GM12878 (cell line): ENCODE results near the gene HOXD9. TPM values are rescaled to one million over a fixed set of nuclear protein-coding genes. Genes with fewer than 3 reads are reported as not detected.

Source experiments
- ATAC-seq: fragments of 200-7000 bp; cut with Tn5 transposase; 3 replicates; pipeline ENCODE4 v1.9.1; 2020; ENCODE audit warnings: mild to moderate bottlenecking, moderate library complexity
- BruUV-seq: library from RNA; stranded (reverse); fragments of 400-500 nt; replicated peaks from 2 replicates; lab custom pipeline; 2021; lab: Mats Ljungman, UMichigan
- CTCF ChIA-PET: fragments of 300-600 bp; sonication (Branson Sonifier 250); formaldehyde crosslinking; extraction: SDS; loops from one replicate; lab custom pipeline; 2021; ENCODE audit warnings: inconsistent platforms; lab: Yijun Ruan, JAX
- POLR2A ChIA-PET: fragments of 350-600 bp; formaldehyde crosslinking; extraction: SDS; loops from one replicate; lab custom pipeline; 2021; ENCODE audit warnings: inconsistent platforms; lab: Charles Lee
- RAD21 ChIA-PET: fragments of 300-600 bp; sonication (Branson Sonifier 250); formaldehyde crosslinking; loops from one replicate; lab custom pipeline; 2023; ENCODE audit warnings: antibody characterized with exemption; ENCODE audit not compliant: unreplicated experiment; lab: Charles Lee
- SMC1A ChIA-PET: fragments of 300-600 bp; sonication (Branson Sonifier 250); formaldehyde crosslinking; loops from one replicate; lab custom pipeline; 2023; ENCODE audit not compliant: unreplicated experiment, uncharacterized antibody; lab: Charles Lee
- DNase-seq: peaks from one replicate; pipeline ENCODE4 v3.0.0-alpha.2; 2011; ENCODE audit warnings: low read depth, low spot score
- FAIRE-seq: peaks from 3 replicates; lab custom pipeline; 2011; peaks lifted over from hg19 to GRCh38; lab: Jason Lieb, UNC
- H2AFZ ChIP-seq: 2 replicates; pipeline ENCODE4 v1.6.0; 2011; ENCODE audit warnings: low read depth, low read length, control low read depth; ENCODE audit not compliant: control insufficient read depth
- H3K27ac ChIP-seq: 2 replicates; pipeline ENCODE4 v1.5.1; 2011; ENCODE audit warnings: control low read depth; ENCODE audit not compliant: control insufficient read depth, insufficient read depth
- H3K27me3 ChIP-seq, 2 experiments: replicated peaks in 1 of 2; 2 replicates each; pipeline versions ENCODE4 v1.6.0 to v1.6.1; 2011; ENCODE audit warnings: low read length in 1 of 2; ENCODE audit not compliant: control insufficient read depth in 2 of 2, insufficient read depth in 2 of 2
- H3K36me3 ChIP-seq, 2 experiments: 2 replicates each; pipeline ENCODE4 v1.5.1; 2011; ENCODE audit warnings: low read length in 1 of 2; ENCODE audit not compliant: control insufficient read depth in 2 of 2, insufficient read depth in 2 of 2
- H3K4me1 ChIP-seq: 2 replicates; pipeline ENCODE4 v1.6.1; 2011; ENCODE audit warnings: mild to moderate bottlenecking, low read length, moderate library complexity, mixed read lengths; ENCODE audit not compliant: control insufficient read depth, insufficient read depth
- H3K4me2 ChIP-seq: 2 replicates; pipeline ENCODE4 v1.6.0; 2011; ENCODE audit warnings: control low read depth; ENCODE audit not compliant: control insufficient read depth, insufficient read depth
- H3K4me3 ChIP-seq: fragments of 200-600 bp; sonication (generic); 2 replicates; pipeline ENCODE4 v1.5.1; 2016
- H3K79me2 ChIP-seq: 2 replicates; pipeline ENCODE4 v1.6.0; 2011; ENCODE audit warnings: low read length; ENCODE audit not compliant: control insufficient read depth, insufficient read depth
- H3K9ac ChIP-seq: 2 replicates; pipeline ENCODE4 v1.8.0; 2011; ENCODE audit warnings: low read length, control low read depth, mixed read lengths; ENCODE audit not compliant: control insufficient read depth, insufficient read depth
- H3K9me3 ChIP-seq: replicated peaks from 3 replicates; pipeline ENCODE4 v1.5.1; 2011; ENCODE audit warnings: mild to moderate bottlenecking, low read length; ENCODE audit not compliant: control insufficient read depth, insufficient read depth
- H4K20me1 ChIP-seq: 2 replicates; pipeline ENCODE4 v1.6.0; 2011; ENCODE audit not compliant: control insufficient read depth, insufficient read depth
- CBFB ChIP-seq: IDR thresholded peaks from 2 replicates; pipeline ENCODE4 v1.6.1; 2016; ENCODE audit warnings: antibody characterized with exemption, low read depth
- EZH2 ChIP-seq: IDR thresholded peaks from 2 replicates; pipeline ENCODE4 v1.6.1; 2012; ENCODE audit warnings: low read depth, mild to moderate bottlenecking, control low read depth, inconsistent platforms, low read length, borderline replicate concordance; ENCODE audit not compliant: control insufficient read depth
- IKZF1 ChIP-seq: fragments of 450-650 bp; conservative IDR thresholded peaks from 2 replicates; pipeline ENCODE4 v1.6.1; 2017; ENCODE audit warnings: antibody characterized with exemption, mild to moderate bottlenecking
- KLF5 ChIP-seq: fragments of 450-650 bp; IDR thresholded peaks from 2 replicates; pipeline ENCODE4 v1.6.1; 2014; ENCODE audit warnings: mild to moderate bottlenecking; ENCODE audit not compliant: partially characterized antibody
- SRF ChIP-seq, 2 experiments: IDR thresholded peaks; 2 replicates each; pipeline ENCODE4 v1.6.1; 2011; ENCODE audit warnings: low read depth in 2 of 2, low read length in 2 of 2, mild to moderate bottlenecking in 1 of 2, moderate library complexity in 1 of 2
- STAT3 ChIP-seq: IDR thresholded peaks from 2 replicates; pipeline ENCODE4 v1.6.1; 2011; ENCODE audit warnings: low read depth, low read length, improper control_type of control experiment
- TAF1 ChIP-seq: IDR thresholded peaks from 2 replicates; pipeline ENCODE4 v1.6.1; 2011; ENCODE audit warnings: mild to moderate bottlenecking, low read depth, low read length, borderline replicate concordance
- WGBS: methylation state at CpG from one replicate; pipeline ENCODE4 v1.1.6; 2016; ENCODE audit warnings: low lambda C conversion rate; ENCODE audit not compliant: insufficient replicate concordance, insufficient coverage; ENCODE audit errors: missing lambda C conversion rate; 5-methylcytosine and 5-hydroxymethylcytosine counted together
- in situ Hi-C: fragments of 300-500 bp; cut with MboI; formaldehyde crosslinking; loops from 9 replicates; pipeline ENCODE4 v1.14.3; 2018; ENCODE audit warnings: mixed read lengths
- intact Hi-C: fragments of 100-400 bp; cut with micrococcal nuclease; formaldehyde crosslinking; loops from one replicate; pipeline ENCODE4 v1.14.2; 2022; ENCODE audit not compliant: unreplicated experiment
- polyA plus RNA-seq, 11 experiments: library from polyadenylated mRNA; depleted of rRNA in 4 of 11; unstranded in 6 of 11; stranded (reverse) in 5 of 11; fragments of >200 nt; fragmentation: Nextera tagmentation in 4 of 11; fragmentation: Illumina TruSeq in 1 of 11; extraction: Ambion mirVana in 4 of 11; extraction: Trizol in 1 of 11; gene quantifications; 1 replicate in 1 of 11; 2 replicates in 10 of 11; pipeline versions ENCODE4 v1.2.1 to v1.2.3, GENCODE V29; 2011 to 2016; ENCODE audit warnings: inconsistent platforms in 2 of 11, missing spikeins in 2 of 11, low read depth in 1 of 11
- total RNA-seq, 4 experiments: library from RNA; depleted of rRNA in 3 of 4; stranded (reverse); fragments of >200 nt in 3 of 4; fragmentation: Illumina TruSeq in 1 of 4; extraction: Trizol in 1 of 4; gene quantifications; 2 replicates each; pipeline versions ENCODE4 v1.2.1 to v1.2.3, GENCODE V29; 2013 to 2021
- TF ChIP-seq, protein P1 (sequence below): IDR thresholded peaks from 2 replicates; pipeline ENCODE4 v1.6.1; 2012; ENCODE audit warnings: low read depth, low read length, improper control_type of control experiment
- TF ChIP-seq, protein P2 (sequence below): fragments of 450-650 bp; formaldehyde crosslinking; IDR thresholded peaks from 2 replicates; pipeline ENCODE4 v1.5.0; 2022; ENCODE audit warnings: mild to moderate bottlenecking, missing genetic modification characterization
- TF ChIP-seq, protein P3 (sequence below): fragments of 450-650 bp; conservative IDR thresholded peaks from 2 replicates; pipeline ENCODE4 v1.6.1; 2017; ENCODE audit warnings: mild to moderate bottlenecking, moderate library complexity

The HOXD9 gene
- total and polyA plus RNA-seq, 10 of the 15 experiments (the other 5 are each of a cell fraction or from before 2014, with no cell fraction given), result not detected

DNA sequence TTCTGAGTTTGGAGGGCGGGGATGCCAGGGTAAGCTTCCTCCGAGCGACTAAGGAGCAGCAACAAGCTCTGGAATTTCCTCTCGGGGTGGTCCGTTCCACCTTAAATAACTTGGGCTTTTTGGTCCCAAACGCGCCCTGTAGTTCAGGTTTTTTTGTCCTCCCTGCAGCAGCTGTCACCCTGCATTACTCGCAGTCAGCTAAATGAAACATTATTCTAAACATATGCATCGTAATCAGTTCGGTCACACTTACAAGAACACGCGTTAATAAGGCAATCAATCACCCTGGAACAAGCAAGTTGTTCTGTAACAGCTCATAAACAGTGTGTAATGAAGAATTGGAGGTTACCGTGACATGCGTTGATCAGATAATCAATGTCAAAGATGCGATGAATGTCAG lies 47.0 kb upstream of the HOXD9 start:
- no peak for TF ChIP-seq CBFB
- TF ChIP-seq IKZF1, result no peak
- no peak for TF ChIP-seq EZH2
- TF ChIP-seq, protein P1, sequence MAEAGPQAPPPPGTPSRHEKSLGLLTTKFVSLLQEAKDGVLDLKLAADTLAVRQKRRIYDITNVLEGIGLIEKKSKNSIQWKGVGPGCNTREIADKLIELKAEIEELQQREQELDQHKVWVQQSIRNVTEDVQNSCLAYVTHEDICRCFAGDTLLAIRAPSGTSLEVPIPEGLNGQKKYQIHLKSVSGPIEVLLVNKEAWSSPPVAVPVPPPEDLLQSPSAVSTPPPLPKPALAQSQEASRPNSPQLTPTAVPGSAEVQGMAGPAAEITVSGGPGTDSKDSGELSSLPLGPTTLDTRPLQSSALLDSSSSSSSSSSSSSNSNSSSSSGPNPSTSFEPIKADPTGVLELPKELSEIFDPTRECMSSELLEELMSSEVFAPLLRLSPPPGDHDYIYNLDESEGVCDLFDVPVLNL, result no peak
- TF ChIP-seq STAT3, result no peak
- H3K79me2 ChIP-seq, result no peaks in the 10 kb centered on the region
- WGBS, result 32% methylated on average over 15 of the region's 15 CpGs
- no peaks in the 10 kb centered on the region for H3K36me3 ChIP-seq
- peaks cover 6 to 31% of the 10 kb centered on the region in 2 experiments for H3K27me3 ChIP-seq
- BruUV-seq, result no TSS peak
- no peak overlapping the region for H3K4me2 ChIP-seq
- H3K9ac ChIP-seq, result no peak overlapping the region
- ChIA-PET POLR2A (no interaction called here), CTCF (interaction anchor here (0.8 to 2.0 kb wide), 3 partner anchors 22 to 388 kb away, joined by 3 to 8 read pairs (median 5); no protein-coding TSS in a partner anchor), RAD21 (no interaction called here), SMC1A (interaction anchor here (1.1 to 1.6 kb wide), 2 partner anchors 10 to 385 kb away, joined by 3 to 4 read pairs; no protein-coding TSS in a partner anchor)
- H2AFZ ChIP-seq, result no peak overlapping the region
- in situ Hi-C loops (no loop called here), intact Hi-C loops (no loop called here)
- FAIRE-seq (no peak), ATAC-seq (no peak), DNase-seq (no peak)
- H3K27ac ChIP-seq, result no peak overlapping the region
- no peaks in the 10 kb centered on the region for H3K4me1 ChIP-seq
- no peaks in the 10 kb centered on the region for H4K20me1 ChIP-seq
- no peak overlapping the region for H3K4me3 ChIP-seq
- peaks cover 2% of the 10 kb centered on the region; the same call in 2 of the 3 replicates for H3K9me3 ChIP-seq

DNA sequence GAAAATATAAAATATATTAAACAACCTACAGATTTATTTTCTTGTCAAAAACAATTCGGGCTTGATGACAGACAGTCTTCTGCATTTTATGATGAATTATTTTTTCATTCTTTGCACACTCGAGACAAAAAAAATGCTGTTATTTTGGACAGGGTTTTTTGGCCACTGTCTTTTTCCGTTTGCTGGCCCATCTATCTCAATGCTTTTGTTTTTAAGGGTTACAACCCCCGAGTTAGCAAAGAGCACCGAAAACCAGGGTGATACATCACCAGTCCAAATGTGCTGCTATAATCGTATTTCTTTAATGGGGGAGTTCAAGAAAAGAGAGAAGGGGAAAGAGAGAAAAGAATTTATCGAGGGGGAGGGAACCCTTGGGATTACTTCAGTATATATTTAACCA lies 46.5 kb upstream of the HOXD9 start:
- RAD21 ChIA-PET, result no interaction called here
- no peaks in the 10 kb centered on the region for H3K36me3 ChIP-seq
- intact Hi-C loops, result no loop called here
- 6% methylated on average over 7 of the region's 7 CpGs for WGBS
- ATAC-seq (no peak), DNase-seq (no peak), FAIRE-seq (no peak)
- H3K9me3 ChIP-seq, result peaks cover 8% of the 10 kb centered on the region; the same call in 2 of the 3 replicates
- CTCF ChIA-PET, result interaction anchor here (0.8 to 2.0 kb wide), 2 partner anchors 22 to 386 kb away, joined by 3 to 5 read pairs; no protein-coding TSS in a partner anchor
- BruUV-seq, result no TSS peak
- H2AFZ ChIP-seq, result no peak overlapping the region
- H3K4me2 ChIP-seq, result no peak overlapping the region
- SMC1A ChIA-PET, result no interaction called here
- H3K9ac ChIP-seq, result no peak overlapping the region
- H3K4me1 ChIP-seq, result no peaks in the 10 kb centered on the region
- H4K20me1 ChIP-seq, result no peaks in the 10 kb centered on the region
- H3K27me3 ChIP-seq, result peaks cover 6 to 33% of the 10 kb centered on the region in 2 experiments
- H3K4me3 ChIP-seq, result no peak overlapping the region
- in situ Hi-C loops, result no loop called here
- H3K27ac ChIP-seq, result no peak overlapping the region
- no peaks in the 10 kb centered on the region for H3K79me2 ChIP-seq
- POLR2A ChIA-PET, result no interaction called here
- TF ChIP-seq, protein P2, sequence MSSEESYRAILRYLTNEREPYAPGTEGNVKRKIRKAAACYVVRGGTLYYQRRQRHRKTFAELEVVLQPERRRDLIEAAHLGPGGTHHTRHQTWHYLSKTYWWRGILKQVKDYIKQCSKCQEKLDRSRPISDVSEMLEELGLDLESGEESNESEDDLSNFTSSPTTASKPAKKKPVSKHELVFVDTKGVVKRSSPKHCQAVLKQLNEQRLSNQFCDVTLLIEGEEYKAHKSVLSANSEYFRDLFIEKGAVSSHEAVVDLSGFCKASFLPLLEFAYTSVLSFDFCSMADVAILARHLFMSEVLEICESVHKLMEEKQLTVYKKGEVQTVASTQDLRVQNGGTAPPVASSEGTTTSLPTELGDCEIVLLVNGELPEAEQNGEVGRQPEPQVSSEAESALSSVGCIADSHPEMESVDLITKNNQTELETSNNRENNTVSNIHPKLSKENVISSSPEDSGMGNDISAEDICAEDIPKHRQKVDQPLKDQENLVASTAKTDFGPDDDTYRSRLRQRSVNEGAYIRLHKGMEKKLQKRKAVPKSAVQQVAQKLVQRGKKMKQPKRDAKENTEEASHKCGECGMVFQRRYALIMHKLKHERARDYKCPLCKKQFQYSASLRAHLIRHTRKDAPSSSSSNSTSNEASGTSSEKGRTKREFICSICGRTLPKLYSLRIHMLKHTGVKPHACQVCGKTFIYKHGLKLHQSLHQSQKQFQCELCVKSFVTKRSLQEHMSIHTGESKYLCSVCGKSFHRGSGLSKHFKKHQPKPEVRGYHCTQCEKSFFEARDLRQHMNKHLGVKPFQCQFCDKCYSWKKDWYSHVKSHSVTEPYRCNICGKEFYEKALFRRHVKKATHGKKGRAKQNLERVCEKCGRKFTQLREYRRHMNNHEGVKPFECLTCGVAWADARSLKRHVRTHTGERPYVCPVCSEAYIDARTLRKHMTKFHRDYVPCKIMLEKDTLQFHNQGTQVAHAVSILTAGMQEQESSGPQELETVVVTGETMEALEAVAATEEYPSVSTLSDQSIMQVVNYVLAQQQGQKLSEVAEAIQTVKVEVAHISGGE (CRISPR knock-in tag), result no peak
- TF ChIP-seq TAF1, result no peak
- TF ChIP-seq KLF5, result no peak
- TF ChIP-seq SRF (IDR thresholded peaks at IDR 0.05; ENCODE audit: low read depth in 2 of 2, low read length in 2 of 2), result no peak
- TF ChIP-seq, protein P3, sequence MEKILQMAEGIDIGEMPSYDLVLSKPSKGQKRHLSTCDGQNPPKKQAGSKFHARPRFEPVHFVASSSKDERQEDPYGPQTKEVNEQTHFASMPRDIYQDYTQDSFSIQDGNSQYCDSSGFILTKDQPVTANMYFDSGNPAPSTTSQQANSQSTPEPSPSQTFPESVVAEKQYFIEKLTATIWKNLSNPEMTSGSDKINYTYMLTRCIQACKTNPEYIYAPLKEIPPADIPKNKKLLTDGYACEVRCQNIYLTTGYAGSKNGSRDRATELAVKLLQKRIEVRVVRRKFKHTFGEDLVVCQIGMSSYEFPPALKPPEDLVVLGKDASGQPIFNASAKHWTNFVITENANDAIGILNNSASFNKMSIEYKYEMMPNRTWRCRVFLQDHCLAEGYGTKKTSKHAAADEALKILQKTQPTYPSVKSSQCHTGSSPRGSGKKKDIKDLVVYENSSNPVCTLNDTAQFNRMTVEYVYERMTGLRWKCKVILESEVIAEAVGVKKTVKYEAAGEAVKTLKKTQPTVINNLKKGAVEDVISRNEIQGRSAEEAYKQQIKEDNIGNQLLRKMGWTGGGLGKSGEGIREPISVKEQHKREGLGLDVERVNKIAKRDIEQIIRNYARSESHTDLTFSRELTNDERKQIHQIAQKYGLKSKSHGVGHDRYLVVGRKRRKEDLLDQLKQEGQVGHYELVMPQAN, result no peak
